Measurements from ENCODE around the gene RNF10. TPM values are rescaled to one million over a fixed set of nuclear protein-coding genes. Genes with fewer than 3 reads are reported as not detected.
A peak's percentile ranks its signal among the peaks of the same experiment; 100 is the strongest.

RNF10 gene
- total and polyA plus RNA-seq, 10 of the 15 experiments (the other 5 are each of a cell fraction or from before 2014, with no cell fraction given), result 48.2 to 127 (median 64.5) TPM

DNA sequence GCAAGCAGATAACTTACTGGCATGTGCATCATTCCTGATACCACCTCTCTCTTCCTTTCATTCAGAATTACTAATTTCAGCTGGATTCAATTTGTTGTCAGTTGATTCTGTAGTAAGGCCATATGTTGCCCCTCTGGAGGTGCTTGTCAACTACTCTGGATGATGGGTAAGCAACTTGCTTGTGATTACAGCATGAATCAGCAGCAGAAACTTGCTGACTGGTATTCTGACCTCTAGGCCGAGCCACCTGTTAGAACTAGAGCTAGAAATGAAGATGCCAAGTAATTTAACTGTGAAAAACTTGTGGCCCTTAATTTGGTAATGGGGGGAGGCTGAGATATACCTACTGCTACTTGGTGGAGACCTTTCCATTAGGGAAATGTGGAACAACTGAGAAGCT is 5.1 kb downstream of the RNF10 start:
- ChIA-PET CTCF (interaction anchor here (0.9 to 2.4 kb wide), 4 partner anchors 10 to 108 kb away, joined by 3 to 10 read pairs (median 5); partner anchors contain the start of genes COQ5 and POP5), POLR2A (interaction anchor here (0.6 to 1.3 kb wide), 4 partner anchors 11 to 547 kb away, joined by 3 to 11 read pairs (median 6); partner anchors contain the start of gene COQ5), SMC1A (ENCODE audit: uncharacterized antibody, unreplicated experiment) (interaction anchor here (0.7 to 1.7 kb wide), 5 partner anchors 21 to 110 kb away, joined by 3 to 4 read pairs (median 3); no protein-coding TSS in a partner anchor), RAD21 (ENCODE audit: unreplicated experiment) (no interaction called here)
- no TSS peak for BruUV-seq (replicated peaks)
- in situ Hi-C loops (cut with MboI), result no loop called here
- H3K9ac ChIP-seq (ENCODE audit: control insufficient read depth, insufficient read depth, low read length), result no peak overlapping the region
- peaks cover 3 to 21% of the 10 kb centered on the region in 2 experiments for H3K36me3 ChIP-seq (ENCODE audit: control insufficient read depth in 2 of 2, insufficient read depth in 2 of 2, low read length in 1 of 2)
- H3K27me3 ChIP-seq (replicated peaks in 1 of 2; ENCODE audit: control insufficient read depth in 2 of 2, insufficient read depth in 2 of 2, low read length in 1 of 2), result no peaks in the 10 kb centered on the region
- TF ChIP-seq HCFC1 (IDR thresholded peaks at IDR 0.05; ENCODE audit: low read length) (no peak), NFYA (IDR thresholded peaks at IDR 0.05; ENCODE audit: borderline replicate concordance, low read depth, low read length) (no peak), JUND (IDR thresholded peaks at IDR 0.05; ENCODE audit: low read depth, low read length) (no peak), ZNF274 (IDR thresholded peaks at IDR 0.05; ENCODE audit: insufficient read depth, insufficient read length) (no peak), CREM (IDR thresholded peaks at IDR 0.05; ENCODE audit: low read depth) (no peak), ZBED1 (IDR thresholded peaks at IDR 0.05; ENCODE audit: borderline replicate concordance) (no peak), RFX5 (IDR thresholded peaks at IDR 0.05; ENCODE audit: low read depth, low read length) (no peak), NFIC (IDR thresholded peaks at IDR 0.05; ENCODE audit: low read depth, low read length) (no peak)
- TF ChIP-seq, protein P1, sequence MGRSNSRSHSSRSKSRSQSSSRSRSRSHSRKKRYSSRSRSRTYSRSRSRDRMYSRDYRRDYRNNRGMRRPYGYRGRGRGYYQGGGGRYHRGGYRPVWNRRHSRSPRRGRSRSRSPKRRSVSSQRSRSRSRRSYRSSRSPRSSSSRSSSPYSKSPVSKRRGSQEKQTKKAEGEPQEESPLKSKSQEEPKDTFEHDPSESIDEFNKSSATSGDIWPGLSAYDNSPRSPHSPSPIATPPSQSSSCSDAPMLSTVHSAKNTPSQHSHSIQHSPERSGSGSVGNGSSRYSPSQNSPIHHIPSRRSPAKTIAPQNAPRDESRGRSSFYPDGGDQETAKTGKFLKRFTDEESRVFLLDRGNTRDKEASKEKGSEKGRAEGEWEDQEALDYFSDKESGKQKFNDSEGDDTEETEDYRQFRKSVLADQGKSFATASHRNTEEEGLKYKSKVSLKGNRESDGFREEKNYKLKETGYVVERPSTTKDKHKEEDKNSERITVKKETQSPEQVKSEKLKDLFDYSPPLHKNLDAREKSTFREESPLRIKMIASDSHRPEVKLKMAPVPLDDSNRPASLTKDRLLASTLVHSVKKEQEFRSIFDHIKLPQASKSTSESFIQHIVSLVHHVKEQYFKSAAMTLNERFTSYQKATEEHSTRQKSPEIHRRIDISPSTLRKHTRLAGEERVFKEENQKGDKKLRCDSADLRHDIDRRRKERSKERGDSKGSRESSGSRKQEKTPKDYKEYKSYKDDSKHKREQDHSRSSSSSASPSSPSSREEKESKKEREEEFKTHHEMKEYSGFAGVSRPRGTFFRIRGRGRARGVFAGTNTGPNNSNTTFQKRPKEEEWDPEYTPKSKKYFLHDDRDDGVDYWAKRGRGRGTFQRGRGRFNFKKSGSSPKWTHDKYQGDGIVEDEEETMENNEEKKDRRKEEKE (IDR thresholded peaks at IDR 0.05), result no peak
- TF ChIP-seq, protein P2, sequence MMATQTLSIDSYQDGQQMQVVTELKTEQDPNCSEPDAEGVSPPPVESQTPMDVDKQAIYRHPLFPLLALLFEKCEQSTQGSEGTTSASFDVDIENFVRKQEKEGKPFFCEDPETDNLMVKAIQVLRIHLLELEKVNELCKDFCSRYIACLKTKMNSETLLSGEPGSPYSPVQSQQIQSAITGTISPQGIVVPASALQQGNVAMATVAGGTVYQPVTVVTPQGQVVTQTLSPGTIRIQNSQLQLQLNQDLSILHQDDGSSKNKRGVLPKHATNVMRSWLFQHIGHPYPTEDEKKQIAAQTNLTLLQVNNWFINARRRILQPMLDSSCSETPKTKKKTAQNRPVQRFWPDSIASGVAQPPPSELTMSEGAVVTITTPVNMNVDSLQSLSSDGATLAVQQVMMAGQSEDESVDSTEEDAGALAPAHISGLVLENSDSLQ (IDR thresholded peaks at IDR 0.05), result no peak
- intact Hi-C loops (cut with micrococcal nuclease; ENCODE audit: unreplicated experiment), result no loop called here
- H3K4me1 ChIP-seq (ENCODE audit: control insufficient read depth, insufficient read depth, low read length), result peaks cover 21% of the 10 kb centered on the region
- peak overlapping the region; percentile 70 for H3K4me3 ChIP-seq
- 0 out of 3 replicates have a peak, but pooled peaks have one; percentile 6 for ATAC-seq
- H3K79me2 ChIP-seq (ENCODE audit: control insufficient read depth, insufficient read depth, low read length), result peaks cover 87% of the 10 kb centered on the region
- H4K20me1 ChIP-seq (ENCODE audit: control insufficient read depth, insufficient read depth), result peaks cover 5% of the 10 kb centered on the region; the same call in 1 of the 2 replicates
- H2AFZ ChIP-seq (ENCODE audit: control insufficient read depth, low read depth, low read length), result no peak overlapping the region
- no peak for DNase-seq (ENCODE audit: low read depth, low spot score)
- H3K9me3 ChIP-seq (replicated peaks; ENCODE audit: control insufficient read depth, insufficient read depth, low read length), result no peaks in the 10 kb centered on the region
- WGBS (ENCODE audit: insufficient coverage, insufficient replicate concordance, low lambda C conversion rate, missing lambda C conversion rate), result 9% methylated on average over 1 of the region's 1 CpG
- no peak overlapping the region for H3K27ac ChIP-seq (ENCODE audit: control insufficient read depth, insufficient read depth)
- FAIRE-seq, result no peak
- peak overlapping the region; percentile 78 for H3K4me2 ChIP-seq (ENCODE audit: control insufficient read depth, insufficient read depth)

Data from GM12878 (cell line).